Esophagus (tissue), 2 donors: ENCODE results near the gene DOK3. TPM values are rescaled to one million over a fixed set of nuclear protein-coding genes. Genes with fewer than 3 reads are reported as not detected.

Experiments
- H3K27ac ChIP-seq, 2 donors: one replicate each; pipeline ENCODE4 v1.5.1; 2013; ENCODE audit warnings: low read depth in 2 of 2, mild to moderate bottlenecking in 2 of 2, inconsistent platforms in 1 of 2, low read length in 1 of 2, moderate library complexity in 1 of 2
- H3K27me3 ChIP-seq, 2 donors: one replicate each; pipeline ENCODE4 v1.6.1; 2013; ENCODE audit warnings: low read length in 2 of 2, control low read depth in 1 of 2, mild to moderate bottlenecking in 1 of 2; ENCODE audit not compliant: insufficient read depth in 2 of 2, control insufficient read depth in 1 of 2
- H3K36me3 ChIP-seq, 2 donors: one replicate each; pipeline ENCODE4 v1.6.1; 2013; ENCODE audit warnings: low read length in 1 of 2; ENCODE audit not compliant: control insufficient read depth in 2 of 2, insufficient read depth in 2 of 2
- H3K4me1 ChIP-seq, 2 donors: one replicate each; pipeline ENCODE4 v1.6.1; 2013; ENCODE audit warnings: low read length in 1 of 2; ENCODE audit not compliant: control insufficient read depth in 2 of 2, insufficient read depth in 2 of 2
- H3K4me3 ChIP-seq, 2 donors: one replicate each; pipeline ENCODE4 v1.5.1; 2013; ENCODE audit warnings: low read length in 2 of 2, mild to moderate bottlenecking in 2 of 2, low read depth in 1 of 2, moderate library complexity in 1 of 2
- H3K9me3 ChIP-seq, 2 donors: one replicate each; pipeline ENCODE4 v1.6.1; 2013; ENCODE audit warnings: mild to moderate bottlenecking in 2 of 2, low read depth in 1 of 2, low read length in 1 of 2, moderate library complexity in 1 of 2; ENCODE audit not compliant: control insufficient read depth in 2 of 2, insufficient read depth in 1 of 2
- WGBS, 2 donors: extraction: QIAGEN DNeasy Blood & Tissue Kit; methylation state at CpG; one replicate each; pipeline ENCODE4 v1.1.7; 2013; 5-methylcytosine and 5-hydroxymethylcytosine counted together
- polyA plus RNA-seq, 2 donors: library from polyadenylated mRNA; stranded (reverse); fragments of 200-250 nt; gene quantifications; one replicate each; pipeline ENCODE4 v1.2.3, GENCODE V29; 2013
- donor health status: healthy with polysubstance abuse.
- donor health status: Bipolar disorder and iron deficiency.

The DOK3 gene, protein sequence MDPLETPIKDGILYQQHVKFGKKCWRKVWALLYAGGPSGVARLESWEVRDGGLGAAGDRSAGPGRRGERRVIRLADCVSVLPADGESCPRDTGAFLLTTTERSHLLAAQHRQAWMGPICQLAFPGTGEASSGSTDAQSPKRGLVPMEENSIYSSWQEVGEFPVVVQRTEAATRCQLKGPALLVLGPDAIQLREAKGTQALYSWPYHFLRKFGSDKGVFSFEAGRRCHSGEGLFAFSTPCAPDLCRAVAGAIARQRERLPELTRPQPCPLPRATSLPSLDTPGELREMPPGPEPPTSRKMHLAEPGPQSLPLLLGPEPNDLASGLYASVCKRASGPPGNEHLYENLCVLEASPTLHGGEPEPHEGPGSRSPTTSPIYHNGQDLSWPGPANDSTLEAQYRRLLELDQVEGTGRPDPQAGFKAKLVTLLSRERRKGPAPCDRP
- polyA plus RNA-seq = 1 to 10 TPM; 2.4 to 5.1 TPM

DNA sequence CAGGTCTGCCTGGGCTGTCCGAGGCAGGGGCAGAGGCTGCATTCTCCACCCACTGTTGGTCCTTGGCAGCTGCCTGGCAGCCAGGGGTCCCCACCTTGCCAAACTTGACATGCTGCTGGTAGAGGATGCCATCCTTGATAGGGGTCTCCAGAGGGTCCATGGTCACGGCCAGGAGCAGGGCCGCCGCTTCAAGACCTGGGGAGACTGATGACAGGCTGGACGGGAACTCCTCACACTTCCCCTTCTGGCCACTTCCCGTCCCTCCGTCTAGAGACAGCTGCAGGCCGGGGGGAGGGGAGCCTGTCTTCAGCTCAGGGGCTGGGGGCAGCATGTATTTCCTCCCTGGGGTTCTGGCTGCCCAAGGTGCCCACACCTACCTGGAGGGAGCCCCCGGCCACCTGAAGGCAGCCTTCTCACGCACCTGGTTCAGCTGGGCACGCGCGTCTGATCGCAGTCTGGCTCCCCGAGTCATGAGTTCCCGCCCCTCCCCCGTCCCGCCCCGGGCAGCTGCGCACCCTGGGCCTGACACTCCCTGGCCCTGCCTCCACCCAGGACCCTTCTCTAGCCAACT is at the start of gene DOK3:
Gene DOK3 (minus strand): TSS at position 446 of the 571 bp plus-strand sequence. CDS start 286 bp downstream, at position 160.
- H3K4me3 ChIP-seq = no peak within 1 kb of the TSS
- H3K9me3 ChIP-seq = no peaks in the 10 kb centered on the region
- H3K4me1 ChIP-seq = no peaks in the 10 kb centered on the region
- WGBS, 2 donors = 33 to 45% methylated on average over 20 of the region's 20 CpGs
- H3K27me3 ChIP-seq = no peaks in the 10 kb centered on the region
- peaks cover 20 to 38% of the 10 kb centered on the region in 2 donors for H3K36me3 ChIP-seq
- peak within 1 kb of the TSS in 1 of 2 donors; percentile 2 for H3K27ac ChIP-seq

DNA sequence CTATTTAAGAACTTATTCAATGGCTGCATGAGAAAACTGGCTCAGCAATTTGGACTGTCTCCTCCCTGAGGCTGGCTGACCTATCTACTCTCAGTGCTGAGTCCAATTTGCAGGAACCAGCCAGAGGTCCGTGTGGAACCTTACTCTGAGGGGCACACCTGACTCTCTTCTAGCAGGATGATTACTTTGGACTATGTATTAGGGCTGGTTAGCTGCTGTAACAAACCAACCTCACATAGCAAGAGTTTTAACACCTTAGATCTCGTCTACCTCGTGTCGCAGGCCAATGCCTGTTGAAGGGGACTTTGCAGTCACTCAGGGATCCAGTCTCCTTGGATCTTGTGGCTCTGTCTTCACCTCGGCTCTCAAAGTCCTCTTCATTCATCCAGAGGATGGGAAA is 48.2 kb upstream of the DOK3 start:
- 84% methylated on average over 5 of the region's 5 CpGs for WGBS, 2 donors
- Histone ChIP-seq H3K36me3 (no peaks in the 10 kb centered on the region), H3K9me3 (no peaks in the 10 kb centered on the region), H3K4me3 (no peak overlapping the region), H3K27me3 (no peaks in the 10 kb centered on the region), H3K27ac (no peak overlapping the region), H3K4me1 (peaks cover 4 to 8% of the 10 kb centered on the region in 2 donors)

DNA sequence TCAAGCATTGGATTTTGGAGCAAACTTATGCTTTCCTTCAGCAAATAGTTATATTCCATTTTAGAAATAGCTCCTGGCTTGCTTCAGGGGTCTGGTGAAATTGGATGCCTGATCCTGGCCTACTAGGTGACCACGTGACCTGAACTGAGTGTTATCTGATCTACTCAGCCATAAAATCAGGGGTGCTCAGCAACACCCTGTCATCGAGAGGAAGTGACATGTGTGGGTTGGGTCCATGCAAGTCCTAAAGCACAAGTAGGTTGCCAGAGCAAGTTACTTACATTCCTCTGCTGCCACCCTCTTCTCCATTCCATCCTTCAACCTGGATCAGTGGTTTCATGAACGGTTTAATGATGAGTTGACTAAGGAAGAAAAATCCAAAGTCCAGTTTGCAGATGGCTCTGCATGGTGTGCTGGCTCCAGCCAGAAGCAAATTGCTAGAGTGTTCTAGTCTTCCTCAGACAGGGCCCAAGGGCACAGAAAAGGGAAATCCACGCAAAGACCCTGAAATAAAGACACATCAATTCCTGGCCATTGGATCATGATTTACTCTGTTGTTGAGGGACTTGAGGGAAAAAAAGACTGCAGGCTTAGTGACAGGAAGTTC is 47.5 kb upstream of the DOK3 start:
- H3K27ac ChIP-seq = no peak overlapping the region
- H3K9me3 ChIP-seq = no peaks in the 10 kb centered on the region
- no peak overlapping the region for H3K4me3 ChIP-seq
- WGBS, 2 donors = 54 to 67% methylated on average over 4 of the region's 4 CpGs
- H3K4me1 ChIP-seq = peaks cover 4 to 8% of the 10 kb centered on the region in 2 donors
- H3K36me3 ChIP-seq = peaks cover 0 to 4% of the 10 kb centered on the region in 2 donors
- H3K27me3 ChIP-seq = no peaks in the 10 kb centered on the region

DNA sequence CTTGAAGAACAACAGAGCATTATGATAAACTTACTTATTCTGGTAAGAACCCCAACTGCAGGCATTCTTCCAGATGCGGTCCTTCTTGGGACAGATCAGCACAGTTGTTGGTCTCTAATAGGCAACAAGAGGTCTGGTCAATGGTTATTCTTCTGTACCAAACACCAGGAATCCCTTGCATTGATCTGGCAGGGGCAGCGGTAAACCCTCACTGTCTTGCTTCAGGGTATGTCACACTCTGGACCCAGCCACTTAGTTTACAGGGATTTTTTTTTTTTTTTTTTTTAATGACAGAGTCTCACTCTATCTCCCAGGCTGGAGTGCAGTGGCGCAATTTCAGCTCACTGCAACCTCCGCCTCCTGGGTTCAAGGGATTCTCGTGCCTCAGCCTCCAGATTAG is 46.0 kb upstream of the DOK3 start:
- peaks cover 4 to 8% of the 10 kb centered on the region in 2 donors for H3K4me1 ChIP-seq
- no peaks in the 10 kb centered on the region for H3K27me3 ChIP-seq
- no peak overlapping the region for H3K4me3 ChIP-seq
- 93 to 94% methylated on average over 5 of the region's 5 CpGs for WGBS, 2 donors
- no peaks in the 10 kb centered on the region for H3K9me3 ChIP-seq
- peaks cover 0 to 5% of the 10 kb centered on the region in 2 donors for H3K36me3 ChIP-seq
- H3K27ac ChIP-seq = no peak overlapping the region

DNA sequence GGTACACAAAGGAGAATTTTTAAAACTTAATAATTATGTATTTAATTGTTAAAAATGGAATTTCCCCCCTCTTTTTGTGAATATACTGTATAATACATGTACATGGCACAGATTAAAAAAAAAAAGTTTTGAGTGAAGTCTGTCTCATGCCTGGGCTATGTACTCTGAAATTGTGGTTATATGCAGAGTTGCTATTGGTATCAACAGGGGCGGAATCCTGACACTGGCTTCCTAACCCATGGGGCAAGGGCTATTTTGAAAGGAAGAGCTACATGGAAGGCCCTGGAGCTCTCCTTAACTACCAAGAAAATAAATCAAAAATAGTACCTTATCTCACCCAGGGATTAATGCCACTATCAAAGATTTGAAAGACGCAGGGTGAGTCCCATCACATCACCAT is 45.6 kb upstream of the DOK3 start:
- no peak overlapping the region for H3K4me3 ChIP-seq

DNA sequence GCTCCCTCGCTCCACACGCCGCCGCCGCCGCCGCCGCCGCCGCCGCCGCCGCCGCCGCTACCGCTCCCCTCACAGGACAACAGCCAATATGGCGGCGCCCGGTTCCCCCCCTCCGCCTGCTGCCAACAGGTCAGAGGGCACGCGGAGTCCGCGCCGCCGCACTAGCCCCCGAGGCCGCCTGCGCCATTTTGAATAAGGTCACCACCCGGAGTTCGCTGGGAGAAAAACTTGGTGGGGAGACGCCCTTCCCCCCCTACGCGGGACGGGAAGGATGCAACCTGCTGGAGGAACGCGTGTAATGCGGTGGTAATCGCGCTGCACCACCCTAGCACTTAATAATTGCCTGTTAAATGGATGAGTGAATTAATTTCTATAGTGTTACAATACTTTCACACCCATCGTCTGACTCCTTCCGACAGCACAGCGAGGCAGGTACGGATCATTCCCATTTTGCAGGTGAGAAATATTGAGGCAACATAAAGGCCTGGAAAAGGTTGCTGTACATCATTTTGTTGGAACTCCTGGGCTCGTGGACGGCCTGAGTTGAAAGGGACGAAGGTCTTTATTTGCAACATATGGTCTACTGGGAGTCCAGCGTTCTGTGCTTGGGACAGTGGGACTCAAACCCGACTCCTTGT is 45.0 kb upstream of the DOK3 start, which contains the start of gene FAM193B:
Gene FAM193B (minus strand): TSS at position 90 of the 638 bp plus-strand sequence. CDS start 105 bp downstream, outside the sequence.
- Histone ChIP-seq H3K27ac (peak within 1 kb of the TSS; percentile 89 to 90), H3K27me3 (no peaks in the 10 kb centered on the region), H3K4me3 (peak within 1 kb of the TSS; percentile 82 to 88), H3K4me1 (peaks cover 4 to 8% of the 10 kb centered on the region in 2 donors), H3K36me3 (peaks cover 0 to 5% of the 10 kb centered on the region in 2 donors), H3K9me3 (no peaks in the 10 kb centered on the region)
- 8% methylated on average over 35 to 49 of the region's 49 CpGs for WGBS, 2 donors

More for the DNA sequence above, 45.6 kb upstream of the DOK3 start:
- Histone ChIP-seq H3K27me3 (no peaks in the 10 kb centered on the region), H3K27ac (no peak overlapping the region), H3K36me3 (peaks cover 0 to 5% of the 10 kb centered on the region in 2 donors), H3K9me3 (no peaks in the 10 kb centered on the region), H3K4me1 (peaks cover 4 to 8% of the 10 kb centered on the region in 2 donors)
- 87 to 92% methylated on average over 2 of the region's 2 CpGs for WGBS, 2 donors

DNA sequence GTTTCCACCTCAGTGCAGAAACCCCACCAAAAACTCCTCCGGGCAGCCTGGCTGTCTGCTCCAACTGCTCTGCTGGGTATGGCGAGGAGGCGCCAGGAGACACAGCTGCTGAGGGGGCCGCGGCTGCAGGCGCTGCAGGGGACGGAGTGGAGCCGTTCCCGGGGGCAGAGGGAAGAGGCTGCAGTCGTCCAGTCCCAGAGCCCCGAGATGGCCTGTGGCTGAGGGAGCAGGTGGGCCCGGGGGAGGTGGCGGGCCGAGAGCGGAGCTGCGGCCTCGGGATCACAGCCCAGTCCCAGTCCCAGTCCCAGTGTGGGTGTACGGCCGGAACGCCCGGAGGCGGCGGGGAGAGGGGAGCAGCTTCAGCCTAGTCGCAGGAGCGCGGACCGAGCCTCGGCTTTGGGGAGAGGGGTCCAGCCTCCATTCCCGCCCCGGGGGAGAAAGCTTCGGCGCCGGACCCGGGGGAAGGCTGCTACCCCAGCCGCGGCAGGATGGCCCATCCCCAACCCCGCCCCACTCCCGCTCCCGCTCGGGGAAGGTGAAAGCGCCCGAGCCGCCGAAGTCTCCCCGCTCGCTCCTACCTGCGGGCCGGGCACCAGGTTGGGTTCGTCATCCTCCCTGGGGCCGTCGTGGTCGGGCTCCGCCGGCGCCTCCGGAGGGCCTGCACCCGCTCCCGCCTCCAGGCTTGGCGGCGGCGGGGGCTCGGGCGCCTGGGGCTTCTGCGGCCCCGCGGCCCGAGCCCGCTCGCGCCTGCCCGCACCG is 44.2 kb upstream of the DOK3 start:
- peak overlapping the region; percentile 82 to 88 for H3K4me3 ChIP-seq
- H3K36me3 ChIP-seq = peaks cover 0 to 5% of the 10 kb centered on the region in 2 donors
- H3K27me3 ChIP-seq = no peaks in the 10 kb centered on the region
- WGBS, 2 donors = 1% methylated on average over 36 to 72 of the region's 72 CpGs
- peaks cover 4 to 9% of the 10 kb centered on the region in 2 donors for H3K4me1 ChIP-seq
- peak overlapping the region; percentile 89 to 90 for H3K27ac ChIP-seq
- no peaks in the 10 kb centered on the region for H3K9me3 ChIP-seq

DNA sequence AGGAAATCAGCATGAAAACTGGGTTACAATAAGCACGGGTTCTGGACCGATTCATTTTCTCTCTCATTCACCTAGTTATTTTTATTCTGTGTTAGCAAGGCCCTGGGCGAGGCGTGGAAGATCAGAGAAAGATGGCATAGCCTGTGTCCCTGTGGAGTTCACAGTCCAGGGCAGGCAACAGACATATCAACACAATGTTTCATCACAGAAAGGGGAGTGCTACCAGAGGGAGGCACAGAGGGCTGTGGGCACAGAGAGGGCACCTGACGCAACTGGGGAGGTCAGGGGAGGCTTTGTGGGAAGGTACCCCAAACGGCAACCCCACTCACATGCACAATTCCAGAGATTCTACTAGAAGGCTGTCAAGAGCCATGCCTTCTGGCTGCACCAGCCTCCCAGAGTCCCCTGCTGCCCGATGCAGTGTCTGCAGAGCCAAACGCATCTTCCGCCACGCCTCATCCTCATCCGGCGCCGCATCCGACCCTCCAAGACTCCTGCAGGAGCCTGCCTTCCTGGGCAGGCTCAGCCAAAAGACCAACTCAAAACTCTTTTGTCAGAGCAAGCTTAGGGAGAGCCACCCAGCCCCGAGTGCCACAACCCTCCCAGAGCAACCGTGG is 43.3 kb upstream of the DOK3 start:
- H3K36me3 ChIP-seq = peaks cover 0 to 5% of the 10 kb centered on the region in 2 donors
- H3K27ac ChIP-seq = peak overlapping the region; percentile 89 to 90
- WGBS, 2 donors = 37 to 38% methylated on average over 16 of the region's 16 CpGs
- H3K4me3 ChIP-seq = peak overlapping the region; percentile 82 to 88
- no peaks in the 10 kb centered on the region for H3K27me3 ChIP-seq
- peaks cover 4 to 10% of the 10 kb centered on the region in 2 donors for H3K4me1 ChIP-seq
- H3K9me3 ChIP-seq = no peaks in the 10 kb centered on the region
